Measurements from ENCODE around the gene SHPK.

DNA sequence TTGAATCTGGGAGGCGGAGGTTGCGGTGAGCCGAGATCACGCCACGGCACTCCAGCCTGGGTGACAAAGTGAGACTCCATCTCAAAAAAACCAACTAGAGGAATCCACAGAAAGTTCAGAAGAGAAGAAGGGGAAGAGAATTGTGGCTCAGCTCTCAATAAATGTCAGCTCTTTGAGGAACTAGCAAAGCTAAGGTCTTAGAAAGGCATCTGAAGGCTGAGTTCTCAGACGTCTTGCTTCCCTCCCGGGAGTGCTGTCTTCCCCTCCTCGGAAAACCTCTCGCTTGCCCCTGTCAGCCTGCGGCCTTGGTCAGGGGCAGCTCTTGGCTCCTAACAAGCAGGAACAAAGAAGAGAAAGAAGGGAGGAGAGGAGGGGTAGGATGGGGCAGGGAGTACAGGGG lies 5.3 kb downstream of the SHPK start:
- TF ChIP-seq, protein P1, sequence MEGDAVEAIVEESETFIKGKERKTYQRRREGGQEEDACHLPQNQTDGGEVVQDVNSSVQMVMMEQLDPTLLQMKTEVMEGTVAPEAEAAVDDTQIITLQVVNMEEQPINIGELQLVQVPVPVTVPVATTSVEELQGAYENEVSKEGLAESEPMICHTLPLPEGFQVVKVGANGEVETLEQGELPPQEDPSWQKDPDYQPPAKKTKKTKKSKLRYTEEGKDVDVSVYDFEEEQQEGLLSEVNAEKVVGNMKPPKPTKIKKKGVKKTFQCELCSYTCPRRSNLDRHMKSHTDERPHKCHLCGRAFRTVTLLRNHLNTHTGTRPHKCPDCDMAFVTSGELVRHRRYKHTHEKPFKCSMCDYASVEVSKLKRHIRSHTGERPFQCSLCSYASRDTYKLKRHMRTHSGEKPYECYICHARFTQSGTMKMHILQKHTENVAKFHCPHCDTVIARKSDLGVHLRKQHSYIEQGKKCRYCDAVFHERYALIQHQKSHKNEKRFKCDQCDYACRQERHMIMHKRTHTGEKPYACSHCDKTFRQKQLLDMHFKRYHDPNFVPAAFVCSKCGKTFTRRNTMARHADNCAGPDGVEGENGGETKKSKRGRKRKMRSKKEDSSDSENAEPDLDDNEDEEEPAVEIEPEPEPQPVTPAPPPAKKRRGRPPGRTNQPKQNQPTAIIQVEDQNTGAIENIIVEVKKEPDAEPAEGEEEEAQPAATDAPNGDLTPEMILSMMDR (IDR thresholded peaks at IDR 0.05; ENCODE audit: low read length): no peak
- no peak for TF ChIP-seq EZH2phosphoT487 (IDR thresholded peaks at IDR 0.05; ENCODE audit: low read length)

Data from MM.1S (cell line).